Loucy (cell line): ENCODE measurements around the gene TAGLN3.

Source experiments
- H2AFZ ChIP-seq: fragments of 200-600 bp; sonication (generic); 2 replicates; pipeline ENCODE4 v1.6.0; 2016; ENCODE audit warnings: antibody characterized with exemption, mild to moderate bottlenecking, low read length, moderate library complexity
- H3F3A ChIP-seq: fragments of 200-600 bp; 2 replicates; pipeline ENCODE4 v1.6.0; 2016; ENCODE audit warnings: antibody characterized with exemption, low read depth, mild to moderate bottlenecking
- H3K27me3 ChIP-seq: fragments of 200-600 bp; sonication (generic); 2 replicates; pipeline ENCODE4 v1.6.1; 2014; ENCODE audit warnings: low read length, mild to moderate bottlenecking; ENCODE audit not compliant: insufficient read depth, poor library complexity, severe bottlenecking
- H3K36me3 ChIP-seq: fragments of 200-600 bp; sonication (generic); 2 replicates; pipeline ENCODE4 v1.6.1; 2016; ENCODE audit warnings: low read length; ENCODE audit not compliant: insufficient read depth
- H3K4me1 ChIP-seq: fragments of 200-600 bp; sonication (generic); 2 replicates; pipeline ENCODE4 v1.5.1; 2014; ENCODE audit warnings: low read length, mild to moderate bottlenecking; ENCODE audit not compliant: insufficient read depth, poor library complexity, severe bottlenecking
- H3K4me2 ChIP-seq: fragments of 200-600 bp; sonication (generic); 2 replicates; pipeline ENCODE4 v1.6.0; 2014; ENCODE audit warnings: antibody characterized with exemption, low read length, low read depth, mild to moderate bottlenecking; ENCODE audit not compliant: poor library complexity, severe bottlenecking
- H3K4me3 ChIP-seq: fragments of 200-600 bp; sonication (generic); 2 replicates; pipeline ENCODE4 v1.5.1; 2014; ENCODE audit warnings: low read length, mild to moderate bottlenecking, mixed read lengths; ENCODE audit not compliant: poor library complexity, severe bottlenecking
- H3K79me2 ChIP-seq: fragments of 200-600 bp; sonication (generic); 2 replicates; pipeline ENCODE4 v1.6.1; 2014; ENCODE audit warnings: low read length; ENCODE audit not compliant: insufficient read depth
- H3K9ac ChIP-seq: fragments of 200-600 bp; sonication (generic); 2 replicates; pipeline ENCODE4 v1.6.0; 2014; ENCODE audit warnings: mild to moderate bottlenecking, low read depth, low read length, moderate library complexity; ENCODE audit not compliant: poor library complexity, severe bottlenecking
- H3K9me2 ChIP-seq: fragments of 200-600 bp; sonication (generic); replicated peaks from 2 replicates; pipeline ENCODE4 v1.6.1; 2016; ENCODE audit warnings: low read depth, low read length, mixed read lengths
- H3K9me3 ChIP-seq: fragments of 200-600 bp; sonication (generic); 2 replicates; pipeline ENCODE4 v1.6.1; 2014; ENCODE audit warnings: mild to moderate bottlenecking, antibody characterized with exemption, low read length, low read depth; ENCODE audit not compliant: insufficient read depth
- H4K20me1 ChIP-seq: fragments of 200-600 bp; sonication (generic); 2 replicates; pipeline ENCODE4 v1.6.0; 2014; ENCODE audit warnings: antibody characterized with exemption, low read length, mild to moderate bottlenecking; ENCODE audit not compliant: insufficient read depth, poor library complexity, severe bottlenecking
- CTCF ChIP-seq: fragments of 200-600 bp; sonication (generic); conservative IDR thresholded peaks from 2 replicates; pipeline ENCODE4 v1.5.1; 2014; ENCODE audit warnings: mild to moderate bottlenecking, antibody characterized with exemption, low read length
- EZH2phosphoT487 ChIP-seq: fragments of 200-600 bp; IDR thresholded peaks from 2 replicates; pipeline ENCODE4 v1.6.1; 2018; ENCODE audit warnings: antibody characterized with exemption, mild to moderate bottlenecking, moderate library complexity, borderline replicate concordance

The TAGLN3 gene

GRCh38 chr3:111984636-111985298 is 14.0 kb upstream of the TAGLN3 start:
- peaks cover 10% of the 10 kb centered on the region; the same call in 1 of the 2 replicates for H3K36me3 ChIP-seq
- H3K27me3 ChIP-seq: no peaks in the 10 kb centered on the region
- peaks cover 64% of the 10 kb centered on the region for H3K4me1 ChIP-seq
- no peaks in the 10 kb centered on the region; the same call in 1 of the 2 replicates for H3F3A ChIP-seq
- H2AFZ ChIP-seq: no peak overlapping the region
- H4K20me1 ChIP-seq: peaks cover 51% of the 10 kb centered on the region
- no peaks in the 10 kb centered on the region for H3K9me3 ChIP-seq
- no peak for TF ChIP-seq CTCF
- TF ChIP-seq EZH2phosphoT487: no peak
- H3K4me2 ChIP-seq: peak overlapping the region; percentile 75
- no peak overlapping the region for H3K4me3 ChIP-seq
- H3K79me2 ChIP-seq: peaks cover 58% of the 10 kb centered on the region
- H3K9ac ChIP-seq: no peak overlapping the region
- H3K9me2 ChIP-seq: no peaks in the 10 kb centered on the region

GRCh38 chr3:111986800-111987199 is 11.9 kb upstream of the TAGLN3 start:
- Histone ChIP-seq H3K4me2 (peak overlapping the region; percentile 23), H3K4me1 (peaks cover 44% of the 10 kb centered on the region), H3K4me3 (no peak overlapping the region), H3K79me2 (peaks cover 38% of the 10 kb centered on the region), H3K9me3 (no peaks in the 10 kb centered on the region), H4K20me1 (peaks cover 41% of the 10 kb centered on the region), H3F3A (no peaks in the 10 kb centered on the region; the same call in 1 of the 2 replicates), H3K9ac (no peak overlapping the region), H3K36me3 (peaks cover 16% of the 10 kb centered on the region; the same call in 1 of the 2 replicates), H2AFZ (no peak overlapping the region), H3K9me2 (no peaks in the 10 kb centered on the region), H3K27me3 (no peaks in the 10 kb centered on the region)
- TF ChIP-seq CTCF (no peak), EZH2phosphoT487 (no peak)

GRCh38 chr3:111989061-111989678 is 9.6 kb upstream of the TAGLN3 start:
- Histone ChIP-seq H3K9me3 (no peaks in the 10 kb centered on the region), H4K20me1 (peaks cover 21% of the 10 kb centered on the region), H3K27me3 (no peaks in the 10 kb centered on the region), H2AFZ (no peak overlapping the region), H3K9me2 (no peaks in the 10 kb centered on the region), H3K9ac (no peak overlapping the region), H3K79me2 (peaks cover 14% of the 10 kb centered on the region), H3K4me3 (peak overlapping the region; percentile 57), H3K4me2 (peak overlapping the region; percentile 63), H3K36me3 (peaks cover 31% of the 10 kb centered on the region; the same call in 1 of the 2 replicates), H3F3A (no peaks in the 10 kb centered on the region; the same call in 1 of the 2 replicates), H3K4me1 (peaks cover 21% of the 10 kb centered on the region)
- TF ChIP-seq CTCF (peak; percentile 87), EZH2phosphoT487 (no peak)
